CD4-positive, alpha-beta memory T cell (primary cell): ENCODE measurements around the gene FRMD4A. TPM values are rescaled to one million over a fixed set of nuclear protein-coding genes. Genes with fewer than 3 reads are reported as not detected.
"Not testable (repeated sequence)": the region's sequence is repeated elsewhere in the genome, so short reads cannot be mapped to it uniquely, and the experiment has no call there.

Experiments
- CTCF ChIA-PET: fragments of 350-600 bp; sonication (Branson Sonifier 250); formaldehyde crosslinking; loops from one replicate; lab custom pipeline; 2021; ENCODE audit warnings: inconsistent platforms; ENCODE audit not compliant: partially characterized antibody; lab: Charles Lee
- POLR2A ChIA-PET: fragments of 350-600 bp; sonication (Branson Sonifier 250); formaldehyde crosslinking; loops from one replicate; lab custom pipeline; 2021; ENCODE audit not compliant: partially characterized antibody; lab: Charles Lee
- DNase-seq, 5 donors: peaks; one replicate each; pipeline versions ENCODE4 v3.0.0 to v3.0.0-alpha.2; 2020 to 2022; ENCODE audit warnings: mixed read lengths in 1 of 5
- H3K27ac ChIP-seq: one replicate; pipeline ENCODE4 v1.7.0; 2013; ENCODE audit warnings: low read depth, low read length
- H3K27me3 ChIP-seq: 2 replicates; pipeline ENCODE4 v1.7.0; 2013; ENCODE audit warnings: mild to moderate bottlenecking, low read length, moderate library complexity; ENCODE audit not compliant: insufficient read depth
- H3K36me3 ChIP-seq: 2 replicates; pipeline ENCODE4 v1.7.0; 2013; ENCODE audit warnings: mild to moderate bottlenecking, low read length, moderate library complexity; ENCODE audit not compliant: insufficient read depth
- H3K4me1 ChIP-seq: 2 replicates; pipeline ENCODE4 v1.7.0; 2013; ENCODE audit warnings: mild to moderate bottlenecking, low read length, moderate library complexity; ENCODE audit not compliant: insufficient read depth
- H3K4me3 ChIP-seq, 2 donors: one replicate each; pipeline ENCODE4 v1.7.0; 2013; ENCODE audit warnings: low read length in 2 of 2, mild to moderate bottlenecking in 1 of 2
- H3K9me3 ChIP-seq, 2 donors: one replicate each; pipeline ENCODE4 v1.7.0; 2013; ENCODE audit warnings: low read length in 2 of 2, control low read depth in 1 of 2; ENCODE audit not compliant: control insufficient read depth in 1 of 2
- H3K27ac Mint-ChIP-seq, 7 donors: one replicate each; pipeline ENCODE4 v1.8.0; 2020 to 2021; ENCODE audit warnings: mixed read lengths in 7 of 7, mild to moderate bottlenecking in 6 of 7, inconsistent platforms in 3 of 7, moderate library complexity in 3 of 7
- H3K27me3 Mint-ChIP-seq, 2 donors: one replicate each; pipeline ENCODE4 v1.8.0; 2020 to 2021; ENCODE audit warnings: mixed read lengths in 2 of 2
- H3K36me3 Mint-ChIP-seq, 2 donors: one replicate each; pipeline ENCODE4 v1.8.0; 2020 to 2021; ENCODE audit warnings: mixed read lengths in 2 of 2, inconsistent platforms in 1 of 2, mild to moderate bottlenecking in 1 of 2
- H3K4me1 Mint-ChIP-seq, 4 donors: one replicate each; pipeline ENCODE4 v1.8.0; 2020 to 2021; ENCODE audit warnings: mixed read lengths in 4 of 4, mild to moderate bottlenecking in 1 of 4
- H3K4me3 Mint-ChIP-seq, 8 donors: one replicate each; pipeline ENCODE4 v1.8.0; 2020 to 2021; ENCODE audit warnings: mixed read lengths in 8 of 8, mild to moderate bottlenecking in 7 of 8, moderate library complexity in 6 of 8, inconsistent platforms in 3 of 8
- H3K9me3 Mint-ChIP-seq, 8 donors: one replicate each; pipeline ENCODE4 v1.8.0; 2020 to 2021; ENCODE audit warnings: mixed read lengths in 8 of 8, mild to moderate bottlenecking in 5 of 8, inconsistent platforms in 3 of 8, moderate library complexity in 1 of 8
- intact Hi-C: fragments of 100-400 bp; cut with micrococcal nuclease; formaldehyde crosslinking; loops from one replicate; pipeline ENCODE4 v1.15.1; 2023
- polyA plus RNA-seq, 2 donors: library from polyadenylated mRNA; unstranded; fragments of 300-500 nt; fragmentation: Illumina TruSeq; gene quantifications; one replicate each; pipeline ENCODE4 v1.2.3, GENCODE V29; 2021
- total RNA-seq, 2 experiments: library from RNA; stranded (reverse); gene quantifications; one replicate each; pipeline ENCODE4 v1.2.3, GENCODE V29; 2021

The FRMD4A gene
- total and polyA plus RNA-seq, 4 experiments from 2014 or later, result 0.89 to 2.4 (median 1.9) TPM; not detected in 1

DNA sequence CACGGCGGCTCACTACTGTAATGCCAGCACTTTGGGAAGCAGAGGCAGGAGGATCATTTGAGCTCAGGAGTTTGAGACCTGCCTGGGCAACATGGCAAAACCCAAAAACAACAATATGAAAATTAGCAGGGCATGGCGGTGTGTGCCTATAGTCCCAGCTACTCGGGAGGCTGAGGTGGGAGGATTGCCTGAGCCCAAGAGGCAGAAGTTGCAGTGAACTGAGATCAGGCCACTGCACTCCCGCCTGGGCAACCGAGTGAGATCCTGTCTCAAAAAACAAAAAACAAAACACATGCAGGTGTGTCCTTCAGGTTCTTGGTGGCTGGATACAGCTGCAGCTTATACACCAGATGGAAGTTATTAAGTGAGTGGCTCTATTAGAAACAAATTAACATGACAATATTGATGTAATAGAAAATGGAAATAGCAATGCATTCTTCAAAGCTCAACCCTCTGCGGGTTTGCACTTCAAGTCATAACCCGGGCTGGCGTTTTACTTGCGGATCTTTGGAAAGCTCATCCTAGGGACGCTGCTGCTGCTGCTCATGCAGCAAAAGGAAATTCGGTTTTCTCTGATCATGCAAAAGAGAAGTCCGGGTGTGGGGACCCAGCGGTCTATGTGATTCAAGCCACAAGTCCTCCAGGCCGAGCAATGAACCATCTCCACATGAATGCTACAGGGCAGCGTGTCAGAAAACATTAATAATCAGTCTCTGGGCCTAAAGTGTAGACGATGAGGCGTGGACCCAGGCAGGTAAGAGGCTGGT is 462.0 kb downstream of the FRMD4A start:
- H3K9me3 Mint-ChIP-seq, result no peaks in the 10 kb centered on the region
- H3K27ac ChIP-seq, result no peak overlapping the region
- H3K27me3 Mint-ChIP-seq, result peaks cover 1 to 3% of the 10 kb centered on the region in 2 donors
- H3K4me1 ChIP-seq, result no peaks in the 10 kb centered on the region
- no peak overlapping the region for H3K4me3 ChIP-seq
- H3K4me1 Mint-ChIP-seq, result peaks cover 0 to 5% (median 4%) of the 10 kb centered on the region in 4 donors
- DNase-seq, result no peak
- no peaks in the 10 kb centered on the region for H3K36me3 Mint-ChIP-seq
- no peak overlapping the region for H3K4me3 Mint-ChIP-seq
- no peak overlapping the region for H3K27ac Mint-ChIP-seq
- H3K9me3 ChIP-seq, result no peaks in the 10 kb centered on the region
- ChIA-PET POLR2A (interaction anchor here (1.4 kb wide), 1 partner anchor 82 kb away, joined by 6 read pairs; no protein-coding TSS in a partner anchor), CTCF (no interaction called here)
- H3K27me3 ChIP-seq, result no peaks in the 10 kb centered on the region
- intact Hi-C loops, result no loop called here
- no peaks in the 10 kb centered on the region for H3K36me3 ChIP-seq

DNA sequence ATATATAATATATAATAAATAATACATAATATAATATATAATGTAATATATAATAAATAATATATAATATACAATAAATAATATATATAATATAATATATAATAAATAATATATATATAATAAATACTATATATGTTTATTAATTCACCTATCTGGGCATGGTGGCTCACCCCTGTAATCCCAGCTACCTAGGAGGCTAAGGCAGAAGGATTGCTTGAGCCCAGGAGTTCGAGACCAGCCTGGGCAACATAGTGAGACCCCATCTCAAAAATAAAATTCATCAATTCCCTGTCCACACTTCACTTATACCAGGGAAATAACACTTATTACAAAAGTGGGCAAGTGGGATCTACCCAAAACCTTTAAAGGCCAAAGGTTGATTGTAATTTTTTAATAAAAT is 462.9 kb downstream of the FRMD4A start:
- ChIA-PET CTCF (no interaction called here), POLR2A (interaction anchor here (1.4 kb wide), 1 partner anchor 81 kb away, joined by 6 read pairs; no protein-coding TSS in a partner anchor)
- no peaks in the 10 kb centered on the region for H3K36me3 ChIP-seq
- no peak overlapping the region for H3K4me3 Mint-ChIP-seq
- peaks cover 0 to 3% (median 1%) of the 10 kb centered on the region in 4 donors for H3K4me1 Mint-ChIP-seq
- no peak overlapping the region for H3K4me3 ChIP-seq
- DNase-seq, result no peak
- H3K27ac Mint-ChIP-seq, result no peak overlapping the region
- intact Hi-C loops, result no loop called here
- H3K4me1 ChIP-seq, result no peaks in the 10 kb centered on the region
- no peak overlapping the region for H3K27ac ChIP-seq
- no peaks in the 10 kb centered on the region for H3K36me3 Mint-ChIP-seq
- H3K27me3 ChIP-seq, result no peaks in the 10 kb centered on the region
- H3K9me3 Mint-ChIP-seq, result no peaks in the 10 kb centered on the region
- no peaks in the 10 kb centered on the region for H3K9me3 ChIP-seq
- peaks cover 1 to 3% of the 10 kb centered on the region in 2 donors for H3K27me3 Mint-ChIP-seq

DNA sequence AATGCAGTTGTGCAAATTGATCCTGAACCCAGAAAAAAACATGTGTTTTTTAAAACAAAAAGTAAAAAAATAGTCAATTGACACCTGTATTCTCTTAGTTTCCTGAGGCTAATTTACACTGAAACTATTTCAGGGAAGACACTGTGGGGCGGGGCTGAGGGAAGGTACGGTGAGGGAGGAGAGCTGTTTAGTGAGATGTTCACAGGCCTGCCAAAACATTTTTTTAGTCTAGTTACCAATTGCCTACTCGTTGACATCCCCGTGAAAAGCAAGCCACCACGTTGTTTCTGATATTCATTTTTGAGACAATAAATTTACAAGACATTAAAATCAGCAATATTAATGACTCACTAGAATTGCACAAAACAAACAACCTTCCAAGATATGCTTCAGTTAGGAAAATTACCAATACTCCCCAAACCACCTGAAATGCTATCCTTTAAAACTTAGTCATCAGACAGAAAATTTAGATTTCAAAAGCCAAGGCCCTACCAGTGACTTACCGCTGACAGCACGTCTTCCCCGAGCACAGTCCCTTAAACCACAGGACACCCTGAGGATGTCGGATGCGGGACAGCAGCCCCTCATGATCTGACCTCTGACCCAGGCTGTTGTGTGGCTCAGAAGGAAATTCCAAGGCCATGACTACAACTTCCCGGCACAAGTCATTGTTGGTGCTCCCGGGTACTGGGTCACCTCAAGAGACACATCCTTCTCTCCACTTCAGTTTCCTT is 464.8 kb downstream of the FRMD4A start:
- H3K4me3 Mint-ChIP-seq, result no peak overlapping the region
- intact Hi-C loops, result no loop called here

DNA sequence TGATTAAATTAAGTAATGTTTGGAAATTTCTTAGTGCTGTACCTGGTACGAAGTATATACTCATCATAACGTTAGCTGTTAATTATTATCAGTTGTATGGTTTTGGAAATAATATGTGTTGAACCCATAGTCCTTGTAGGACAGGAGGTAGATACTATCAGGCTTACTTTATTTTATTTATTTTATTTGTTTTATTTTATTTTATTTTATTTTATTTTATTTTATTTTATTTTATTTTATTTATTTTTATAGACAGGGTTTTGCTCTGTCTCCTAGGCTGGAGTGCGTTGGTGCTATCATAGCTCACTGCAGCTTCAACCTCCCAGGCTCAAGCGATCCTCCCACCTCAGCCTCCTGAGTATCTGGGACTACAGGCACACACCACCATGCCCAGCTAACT is 465.5 kb downstream of the FRMD4A start:
- H3K27me3 ChIP-seq, H3K36me3 ChIP-seq, H3K4me3 Mint-ChIP-seq, H3K4me1 ChIP-seq, H3K27me3 Mint-ChIP-seq, H3K4me3 ChIP-seq, intact Hi-C loops, CTCF ChIA-PET, POLR2A ChIA-PET, H3K27ac Mint-ChIP-seq, H3K9me3 Mint-ChIP-seq, H3K4me1 Mint-ChIP-seq, DNase-seq, H3K27ac ChIP-seq, H3K36me3 Mint-ChIP-seq, H3K9me3 ChIP-seq: not testable (repeated sequence)

More for the DNA sequence above, 464.8 kb downstream of the FRMD4A start:
- Mint-ChIP-seq H3K9me3 (no peaks in the 10 kb centered on the region), H3K4me1 (peaks cover 0 to 1% (median under 1%) of the 10 kb centered on the region in 4 donors), H3K27me3 (peaks cover under 1 to 1% of the 10 kb centered on the region in 2 donors), H3K27ac (peak overlapping the region in 2 of 7 donors; percentile 4 to 72), H3K36me3 (no peaks in the 10 kb centered on the region)
- H3K4me3 ChIP-seq, result no peak overlapping the region
- no peak overlapping the region for H3K27ac ChIP-seq
- no peak for DNase-seq
- no peaks in the 10 kb centered on the region for H3K27me3 ChIP-seq
- ChIA-PET CTCF (no interaction called here), POLR2A (no interaction called here)
- H3K36me3 ChIP-seq, result no peaks in the 10 kb centered on the region
- no peaks in the 10 kb centered on the region for H3K4me1 ChIP-seq
- no peaks in the 10 kb centered on the region for H3K9me3 ChIP-seq

DNA sequence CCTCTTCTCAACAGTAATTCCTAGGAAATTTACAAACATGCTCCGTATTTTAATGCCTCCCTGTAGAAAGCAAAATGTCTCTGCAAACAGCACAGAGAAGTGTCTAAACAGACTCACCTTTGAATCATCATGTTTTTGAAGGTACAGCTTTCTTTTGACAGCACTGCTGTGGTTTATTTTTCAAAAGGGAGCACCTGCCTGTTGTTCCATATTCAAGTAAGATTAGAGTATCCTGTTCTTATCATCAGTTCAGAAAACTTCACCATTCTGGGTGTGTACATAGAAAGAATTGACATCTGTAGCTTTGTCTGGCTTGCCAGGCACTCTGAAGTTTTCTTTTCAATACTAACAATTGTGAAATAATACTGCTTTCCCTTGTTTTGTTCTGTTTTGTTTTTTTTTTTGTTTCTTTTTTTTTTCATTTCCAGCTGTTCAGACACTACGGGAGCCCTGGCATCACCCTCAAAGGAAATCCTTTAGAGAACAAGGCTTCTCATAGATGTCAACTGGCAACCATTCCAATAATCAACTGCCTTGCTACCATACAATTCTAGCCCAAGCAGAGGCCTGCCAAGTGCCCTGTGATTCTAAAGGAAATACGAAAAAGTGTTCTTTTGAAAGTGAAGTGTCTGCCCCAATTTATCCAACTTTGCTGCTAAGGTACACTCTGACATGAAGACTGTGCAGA is 468.0 kb downstream of the FRMD4A start:
- ChIA-PET POLR2A (no interaction called here), CTCF (no interaction called here)
- no peak for DNase-seq
- Mint-ChIP-seq H3K9me3 (no peaks in the 10 kb centered on the region), H3K36me3 (no peaks in the 10 kb centered on the region), H3K4me1 (peaks cover 0 to 1% (median 0%) of the 10 kb centered on the region in 4 donors), H3K27ac (no peak overlapping the region), H3K27me3 (no peaks in the 10 kb centered on the region), H3K4me3 (no peak overlapping the region)
- H3K27me3 ChIP-seq, result no peaks in the 10 kb centered on the region
- H3K4me1 ChIP-seq, result no peaks in the 10 kb centered on the region
- no peaks in the 10 kb centered on the region for H3K9me3 ChIP-seq
- no peaks in the 10 kb centered on the region for H3K36me3 ChIP-seq
- no peak overlapping the region for H3K4me3 ChIP-seq
- H3K27ac ChIP-seq, result no peak overlapping the region
- intact Hi-C loops, result no loop called here

DNA sequence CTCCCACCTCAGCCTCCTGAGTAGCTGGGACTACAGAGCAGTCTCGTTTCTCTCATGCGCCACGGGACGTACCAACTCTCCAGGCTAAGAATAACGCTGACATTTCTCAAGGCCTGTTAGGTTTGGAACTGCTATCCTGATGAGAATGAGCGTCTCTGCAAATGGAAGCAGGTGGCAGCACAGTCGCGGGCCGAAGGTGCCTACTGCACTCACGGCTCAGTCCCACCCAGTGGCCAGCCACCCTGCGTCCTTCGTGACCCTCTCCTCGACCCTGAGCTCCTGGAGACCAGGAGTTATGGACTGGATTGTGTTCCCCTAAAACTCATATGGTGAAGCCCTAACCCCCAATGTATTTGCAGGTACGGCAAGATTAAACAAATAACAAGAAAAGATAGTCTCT is 469.8 kb downstream of the FRMD4A start:
- no peak overlapping the region for H3K4me3 Mint-ChIP-seq
- no peaks in the 10 kb centered on the region for H3K36me3 ChIP-seq
- no peaks in the 10 kb centered on the region for H3K9me3 ChIP-seq
- no peaks in the 10 kb centered on the region for H3K27me3 ChIP-seq
- CTCF ChIA-PET, result no interaction called here
- H3K27ac Mint-ChIP-seq, result peak overlapping the region in 1 of 7 donors; percentile 5
- no peaks in the 10 kb centered on the region for H3K4me1 ChIP-seq
- H3K4me3 ChIP-seq, result no peak overlapping the region
- H3K27me3 Mint-ChIP-seq, result no peaks in the 10 kb centered on the region
- H3K4me1 Mint-ChIP-seq, result peaks cover 0 to 1% (median 0%) of the 10 kb centered on the region in 4 donors
- H3K36me3 Mint-ChIP-seq, result no peaks in the 10 kb centered on the region
- H3K9me3 Mint-ChIP-seq, result no peaks in the 10 kb centered on the region
- POLR2A ChIA-PET, result no interaction called here
- no peak overlapping the region for H3K27ac ChIP-seq
- DNase-seq, result no peak
- intact Hi-C loops, result no loop called here
